IPS-NIHi7 (cell line): Measurements from ENCODE around the gene STC2.

Experiments used
- DNase-seq: peaks from one replicate; pipeline ENCODE4 v3.0.0; 2012; ENCODE audit warnings: mixed read lengths; ENCODE audit errors: extremely low spot score

Gene STC2

DNA sequence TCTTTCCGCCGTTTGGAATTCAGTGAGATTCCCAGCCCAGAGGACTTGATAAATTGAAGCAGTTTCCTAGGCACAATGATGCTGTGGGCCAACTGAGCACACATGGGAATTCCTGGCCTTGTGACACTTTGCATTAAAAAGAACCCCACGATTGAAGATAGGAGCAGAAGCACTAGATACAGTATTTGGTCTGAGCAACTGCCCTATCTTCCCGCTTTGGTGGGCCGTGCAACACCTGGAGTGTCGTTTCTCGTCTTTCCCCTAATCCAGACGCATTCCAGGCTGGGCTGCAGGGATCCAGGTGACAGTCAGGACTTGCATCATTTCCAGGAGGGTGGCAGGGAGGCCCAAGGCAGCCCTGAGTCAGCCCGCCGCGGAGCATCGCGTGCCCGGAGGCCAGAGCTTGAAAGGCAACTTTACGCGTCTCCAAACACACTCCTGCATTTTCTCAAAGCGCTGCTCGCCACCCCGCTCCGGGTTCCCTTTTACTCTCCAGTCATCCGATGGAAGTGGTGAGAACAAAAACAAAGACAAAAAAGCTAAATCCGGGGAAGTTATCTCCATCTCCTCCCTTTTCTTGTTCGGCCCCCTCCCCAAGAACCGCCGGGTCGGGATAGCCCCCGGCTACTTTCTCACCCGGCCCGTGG is 753 bp upstream of the STC2 start:
- DNase-seq: peak; percentile 50

DNA sequence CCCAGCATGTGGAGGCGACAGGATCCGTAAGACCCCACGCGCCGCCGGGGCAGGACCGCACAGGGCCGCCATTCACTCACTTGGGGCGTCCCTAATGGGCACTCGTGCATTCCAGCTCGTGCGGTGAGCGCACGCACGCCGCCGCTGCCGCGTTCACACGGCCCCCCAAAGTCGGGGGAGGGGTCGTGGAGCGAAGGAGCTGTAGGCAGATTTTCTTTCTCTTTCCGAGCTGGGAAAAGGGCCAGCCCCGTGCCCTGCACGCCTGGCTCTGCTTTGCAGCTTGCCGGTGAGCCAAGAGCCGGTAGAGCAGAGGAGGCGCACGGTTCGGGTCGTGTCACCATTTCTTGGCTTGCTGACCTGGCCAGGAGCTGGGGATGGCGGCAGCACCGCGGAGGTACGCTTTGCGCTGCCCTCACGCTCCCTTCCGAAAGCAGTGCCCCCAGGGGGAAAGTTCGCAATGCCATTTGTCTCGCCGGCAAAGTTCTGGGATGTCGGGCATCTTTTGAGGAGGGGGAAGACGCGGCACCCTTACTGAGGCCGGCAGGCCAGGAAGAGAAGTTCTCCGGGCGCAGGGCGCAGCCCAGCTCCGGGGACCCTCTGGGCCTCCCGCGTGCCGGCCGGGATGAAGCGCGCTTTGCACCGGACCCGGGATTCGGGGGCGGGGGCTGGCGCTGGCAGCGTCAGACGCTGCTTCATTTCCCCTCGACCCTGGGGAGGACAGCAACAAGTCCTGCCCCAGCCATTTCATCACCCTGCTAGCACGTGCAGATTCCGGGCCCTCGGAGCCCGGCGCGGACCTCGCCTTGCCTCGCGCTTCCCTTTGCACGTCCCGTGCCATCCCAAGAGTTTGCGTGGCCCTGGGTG is 898 bp downstream of the STC2 start:
- no peak for DNase-seq

DNA sequence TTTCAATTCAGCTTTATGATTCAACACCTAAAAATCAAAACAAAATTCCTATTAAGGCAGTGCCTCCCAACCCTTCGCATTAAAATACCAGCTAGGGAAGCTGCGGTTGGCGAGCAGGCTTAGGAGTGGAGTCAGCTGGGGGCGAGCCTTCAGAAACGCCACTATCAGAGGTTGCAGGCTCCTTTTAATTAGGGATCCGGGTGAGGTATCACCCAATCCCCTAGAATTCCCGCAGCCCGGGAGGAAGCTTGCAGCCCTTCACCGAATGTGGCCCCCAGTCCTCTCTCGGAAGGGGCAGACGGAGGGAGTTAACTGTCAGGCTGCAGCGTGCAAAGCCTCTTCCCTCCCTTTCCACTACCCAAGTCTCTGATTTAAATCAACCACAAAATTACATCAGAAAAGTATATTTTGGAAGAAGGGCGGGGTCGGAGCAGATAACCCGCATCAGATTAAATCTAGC is 1.7 kb downstream of the STC2 start:
- no peak for DNase-seq

DNA sequence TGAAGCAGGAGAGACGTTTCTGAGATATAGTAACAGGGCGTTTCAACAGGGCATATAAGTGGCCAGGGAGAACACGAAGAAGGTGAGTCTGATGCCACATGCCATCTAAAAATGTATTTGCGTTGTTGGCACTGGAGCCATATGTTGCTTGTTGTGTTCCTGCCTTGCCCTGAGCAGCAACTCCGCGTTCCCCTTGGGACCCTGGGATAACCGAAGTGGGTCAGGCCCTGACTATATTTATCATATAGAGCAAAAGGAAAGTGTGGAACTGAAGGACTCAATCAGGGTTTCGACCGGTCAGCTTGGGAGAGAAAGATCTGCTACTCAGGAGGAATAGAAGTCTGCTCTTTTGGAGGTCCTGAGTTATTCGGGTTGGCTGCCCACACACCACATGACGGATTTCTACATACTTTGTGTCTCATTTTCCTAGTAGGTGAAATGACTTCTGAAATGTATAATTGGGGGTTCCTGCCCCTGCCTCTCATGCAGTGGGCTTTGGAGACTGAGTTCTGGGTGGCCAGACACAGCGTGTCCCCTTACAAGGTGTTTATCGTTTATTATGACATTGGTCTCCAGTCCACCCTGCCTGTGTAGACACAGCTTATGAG is 3.0 kb downstream of the STC2 start:
- no peak for DNase-seq

DNA sequence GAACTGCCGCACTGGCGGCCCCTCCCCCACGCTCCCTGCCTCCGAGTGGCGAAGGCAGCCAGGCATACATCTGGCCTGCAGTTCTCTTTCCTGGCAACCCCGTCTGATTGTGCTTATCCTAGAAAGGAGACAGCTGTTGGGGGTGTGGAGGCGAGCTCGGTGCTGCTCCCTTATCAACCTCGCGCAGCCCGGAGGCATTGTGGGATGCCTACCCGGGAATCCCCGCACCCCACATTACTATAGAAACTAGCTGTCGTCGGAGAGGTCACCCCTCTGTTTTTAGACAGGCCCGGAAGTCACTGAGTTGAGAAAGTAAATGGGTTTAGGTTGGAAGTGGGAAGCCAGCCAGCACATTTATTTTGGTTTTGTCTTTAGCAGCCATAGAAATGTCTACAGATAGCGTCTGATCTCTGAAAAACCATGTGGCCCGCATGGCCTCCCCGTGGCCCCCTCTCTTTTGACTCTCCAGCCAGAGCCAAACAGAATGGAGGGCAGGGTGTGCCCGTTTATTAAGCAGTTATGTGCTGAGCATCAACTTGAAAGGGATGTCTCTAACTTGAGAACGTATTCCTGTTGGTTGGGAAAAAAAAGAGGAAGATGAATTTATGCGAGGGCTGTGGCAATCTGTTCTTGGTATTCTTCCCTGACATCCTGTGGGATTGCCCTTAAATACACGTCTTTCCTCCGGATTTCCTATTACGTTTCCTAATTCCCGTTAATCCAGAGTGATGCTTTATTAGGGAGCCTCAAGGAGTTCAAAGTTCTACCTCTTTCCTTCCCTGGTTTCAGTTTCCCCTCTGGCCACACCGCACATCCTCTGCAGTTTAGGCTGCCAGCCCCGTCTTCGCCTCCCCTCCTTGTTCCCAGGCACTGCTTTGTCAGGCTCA is 3.9 kb downstream of the STC2 start:
- no peak for DNase-seq

DNA sequence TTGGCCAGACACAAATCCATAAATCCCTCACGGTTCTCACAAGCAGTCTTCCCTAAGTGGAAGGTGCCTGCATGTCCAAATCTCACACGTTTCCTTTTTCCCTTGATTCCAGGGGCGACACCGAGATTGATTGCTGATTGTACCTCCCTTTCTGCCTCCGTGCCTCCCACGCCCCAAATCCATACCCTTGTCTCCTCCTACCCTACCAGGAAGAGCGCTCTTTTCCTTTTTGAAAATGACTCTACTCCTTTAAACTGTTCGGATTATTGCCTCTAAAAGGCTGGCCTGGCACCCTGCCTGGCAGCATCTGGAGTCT is 4.5 kb downstream of the STC2 start:
- DNase-seq: no peak

DNA sequence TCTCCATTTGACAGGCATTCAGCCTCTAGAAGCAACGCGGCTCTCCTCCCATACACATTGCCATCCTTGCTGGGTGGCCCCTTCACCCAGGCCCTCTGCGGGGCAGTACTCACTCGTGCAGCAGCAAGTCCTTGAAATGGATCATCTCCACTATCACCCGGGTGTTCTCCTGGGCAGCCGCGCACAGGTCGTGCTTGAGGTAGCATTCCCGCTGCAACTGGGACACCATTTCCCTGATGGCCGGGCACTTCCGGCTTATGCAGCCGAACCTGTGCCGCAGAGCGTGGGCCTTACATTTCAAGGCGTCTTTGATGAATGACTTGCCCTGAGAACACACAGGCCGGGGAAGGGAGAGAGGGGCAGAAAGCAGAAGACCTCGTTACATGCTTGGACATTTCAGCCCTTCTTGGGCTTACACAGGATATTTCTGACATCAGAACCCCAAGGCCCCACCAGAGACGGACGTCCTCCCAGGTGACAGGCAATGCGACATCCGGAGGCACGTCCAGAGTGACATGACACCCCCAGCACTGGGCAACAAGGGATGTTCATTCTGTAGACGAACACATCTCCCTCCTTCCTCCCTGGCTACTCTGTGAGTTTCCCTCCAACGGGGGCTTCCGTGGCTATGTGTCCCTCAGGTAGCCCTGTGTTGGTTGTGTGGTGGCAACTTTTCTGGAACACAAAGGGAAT is 5.0 kb downstream of the STC2 start:
- DNase-seq: no peak

DNA sequence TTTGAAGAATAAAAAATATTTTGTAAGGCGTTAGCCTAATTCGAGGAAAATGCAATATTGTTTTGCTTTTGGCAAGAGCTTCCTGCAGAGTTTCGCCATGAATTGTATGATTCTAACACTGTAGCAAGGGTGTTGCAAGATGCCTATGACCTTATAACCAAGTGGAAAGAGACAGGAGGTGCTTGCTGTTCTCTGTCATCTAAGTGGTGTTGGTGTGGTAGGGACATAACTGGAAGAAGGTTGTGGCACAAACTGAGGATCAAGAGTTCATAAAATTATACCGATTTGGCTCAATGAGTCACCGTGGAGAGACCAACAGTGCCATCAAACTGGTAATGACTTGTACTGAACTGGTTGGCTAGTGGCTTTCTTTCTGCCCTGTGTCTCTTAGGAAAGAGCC is 6.3 kb downstream of the STC2 start:
- DNase-seq: no peak

DNA sequence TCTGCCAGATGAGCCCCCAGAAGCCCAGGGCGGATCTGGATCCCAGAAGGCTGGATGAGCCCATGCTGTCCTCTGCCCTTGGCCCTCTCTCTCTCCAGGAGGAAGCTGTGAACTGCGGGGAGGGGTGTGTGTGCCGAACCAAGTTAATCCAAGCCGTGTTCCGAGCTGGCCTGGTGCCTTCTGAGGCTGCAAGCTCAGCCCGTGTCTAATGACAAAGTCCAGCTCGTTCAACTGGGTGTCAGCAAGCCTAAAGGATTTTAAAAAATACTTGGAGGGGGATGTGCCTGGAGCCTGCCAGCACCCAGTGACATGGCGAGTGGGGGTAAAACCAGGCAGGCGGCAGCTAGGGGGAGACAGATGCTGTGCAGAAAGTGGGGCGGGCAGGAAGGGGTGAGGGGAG is 8.0 kb downstream of the STC2 start:
- no peak for DNase-seq

DNA sequence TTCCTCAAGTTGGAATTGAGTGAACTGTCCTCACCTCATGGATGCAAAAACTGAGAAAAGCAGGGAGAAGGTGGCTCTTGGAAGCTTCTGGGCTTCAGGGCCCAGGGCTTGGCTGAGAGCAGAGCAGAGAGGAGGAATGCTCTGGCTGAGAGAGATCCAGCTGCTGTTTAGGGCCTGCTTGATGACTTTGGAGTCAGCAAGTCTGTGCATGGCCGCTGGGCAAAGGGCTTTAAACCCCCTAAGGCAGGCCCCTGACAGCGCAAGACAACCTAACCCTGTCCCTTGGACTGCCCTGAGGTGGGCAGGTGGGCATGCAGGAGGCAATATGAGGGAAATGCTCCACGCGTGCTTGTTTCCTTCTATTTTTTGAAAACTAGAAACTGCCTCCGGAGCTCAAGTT is 8.6 kb downstream of the STC2 start:
- no peak for DNase-seq

DNA sequence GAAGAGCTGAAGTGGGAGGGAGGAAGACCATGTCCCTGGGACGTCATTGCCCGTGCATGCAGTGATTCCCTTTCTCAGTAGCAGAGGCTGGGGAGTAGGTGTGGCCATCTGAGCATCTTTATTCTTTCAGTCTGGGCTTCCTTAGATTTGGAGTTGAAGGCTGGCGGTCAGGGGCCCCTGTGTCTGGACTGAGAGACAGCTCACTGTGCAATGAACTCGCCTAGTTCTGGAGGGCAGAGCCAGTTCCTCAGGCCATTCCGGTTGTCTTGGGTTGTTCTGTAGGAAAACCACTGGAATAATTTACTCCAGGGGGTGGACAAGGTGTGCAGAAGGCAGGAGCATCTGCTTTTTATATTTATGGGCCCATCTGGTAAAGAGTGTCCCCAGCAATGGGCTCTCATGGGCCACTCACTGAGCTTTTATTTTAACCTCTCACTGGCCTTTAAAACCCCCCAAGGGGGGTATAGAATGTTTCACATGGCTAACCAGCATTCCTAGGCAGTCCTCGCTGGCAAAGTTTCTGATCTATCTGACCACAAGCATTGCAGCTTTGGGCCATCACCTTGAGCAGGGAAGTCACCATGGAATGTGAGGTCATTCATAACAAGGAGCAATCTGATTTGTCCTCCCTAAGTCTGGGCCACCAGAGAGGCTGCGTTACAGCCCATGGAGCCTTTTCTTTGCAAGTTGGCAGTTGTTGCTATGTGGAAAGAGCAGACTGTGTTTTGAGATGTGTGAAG is 9.2 kb downstream of the STC2 start:
- no peak for DNase-seq

DNA sequence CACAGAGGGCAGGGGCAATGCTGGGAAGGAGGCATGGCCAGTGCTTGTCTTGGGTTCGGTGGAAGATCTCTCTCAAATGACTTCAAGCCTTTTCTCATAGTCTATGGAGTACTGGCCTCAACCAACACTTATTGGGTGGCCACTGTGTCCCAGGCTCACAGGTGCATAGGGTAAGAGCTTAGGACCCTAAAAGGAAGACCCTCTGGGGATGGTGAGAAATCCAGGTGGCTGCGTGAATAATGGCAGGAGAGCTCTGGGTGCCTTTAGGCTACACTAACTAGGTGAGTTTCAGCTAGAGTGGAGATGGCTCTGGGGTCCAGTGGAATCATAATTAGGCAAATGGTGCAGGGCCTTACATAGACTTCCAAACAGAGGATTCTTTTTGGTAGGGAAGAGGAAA is 9.9 kb downstream of the STC2 start:
- no peak for DNase-seq

DNA sequence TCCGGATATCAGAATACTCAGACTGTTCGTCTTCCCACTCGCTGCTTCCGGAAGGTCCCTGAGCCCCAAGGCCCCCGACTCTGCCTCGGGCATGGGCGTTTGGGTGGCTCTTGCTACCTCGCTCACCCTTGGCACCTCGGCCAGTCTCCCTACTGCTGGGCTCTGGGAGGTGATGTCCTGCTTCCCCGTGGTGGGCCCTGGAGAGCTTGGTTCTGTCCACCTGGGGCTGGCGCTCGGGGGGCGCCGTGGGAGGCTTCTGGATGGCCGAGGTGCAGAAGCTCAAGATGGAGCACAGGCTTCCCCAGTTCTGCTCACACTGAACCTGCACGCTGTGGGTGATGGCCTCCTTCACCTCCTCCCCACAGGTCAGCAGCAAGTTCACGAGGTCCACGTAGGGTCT is 10.4 kb downstream of the STC2 start:
- no peak for DNase-seq

DNA sequence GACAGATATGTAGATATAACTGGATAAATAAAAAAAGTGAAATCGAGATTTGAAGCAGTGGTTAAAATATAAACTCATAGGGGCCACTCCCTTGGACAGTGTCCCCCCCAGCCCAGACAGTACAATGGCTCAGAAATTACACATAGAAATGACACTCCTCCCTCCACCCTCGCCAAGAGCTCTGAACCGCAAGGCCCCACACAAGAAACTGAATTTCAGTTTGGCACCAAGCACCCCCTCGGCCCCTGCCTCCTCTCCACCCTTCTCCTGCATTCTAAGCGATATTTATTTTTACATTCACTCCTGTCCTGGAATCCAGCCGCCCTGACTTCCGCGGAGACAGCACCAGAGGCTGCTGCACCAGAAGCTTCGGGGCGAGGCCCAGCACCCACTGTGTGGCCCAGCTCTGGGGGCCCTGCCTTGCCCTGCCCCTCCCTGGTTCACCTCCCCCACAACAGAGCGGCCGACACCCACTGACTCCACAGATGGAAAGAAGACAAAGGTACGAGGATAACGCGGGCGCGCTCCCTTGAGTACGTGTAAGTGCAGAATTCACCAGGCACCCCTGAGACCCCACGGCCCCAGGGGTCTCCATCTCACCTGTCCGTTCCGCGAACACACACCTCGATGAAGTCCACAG is 11.0 kb downstream of the STC2 start:
- no peak for DNase-seq

DNA sequence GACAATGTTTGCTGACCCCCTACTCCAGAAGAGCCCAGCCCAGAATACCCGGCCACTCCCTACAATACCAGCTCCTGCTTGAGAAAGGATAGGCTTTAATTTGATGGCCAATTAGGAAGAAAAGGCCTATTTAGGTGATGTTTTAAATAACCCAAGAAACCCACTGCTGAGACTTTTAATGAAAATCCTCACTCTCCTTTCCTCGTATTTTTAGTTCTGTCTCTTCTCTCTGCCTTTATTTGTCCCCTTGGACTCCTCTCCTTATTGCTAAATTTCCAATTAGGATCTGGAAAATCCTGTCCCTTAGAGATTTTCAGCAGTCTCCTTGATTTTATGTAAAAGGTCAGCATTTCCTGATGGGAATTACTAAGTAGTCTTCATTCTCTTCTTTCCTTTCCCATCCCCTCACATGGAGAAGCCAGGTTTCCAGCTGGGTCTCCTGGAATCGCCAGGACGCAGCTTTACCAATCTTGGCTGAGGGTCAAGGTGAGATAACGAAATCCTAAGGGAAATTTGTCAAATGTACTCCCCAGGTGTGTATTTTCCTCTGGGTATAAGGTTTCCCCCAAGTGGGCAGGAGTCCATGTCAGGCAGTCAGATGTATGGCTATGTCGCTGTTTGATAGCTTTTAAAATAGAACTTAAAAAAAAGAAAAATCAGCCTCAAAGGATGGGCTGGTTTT is 11.7 kb downstream of the STC2 start:
- no peak for DNase-seq

DNA sequence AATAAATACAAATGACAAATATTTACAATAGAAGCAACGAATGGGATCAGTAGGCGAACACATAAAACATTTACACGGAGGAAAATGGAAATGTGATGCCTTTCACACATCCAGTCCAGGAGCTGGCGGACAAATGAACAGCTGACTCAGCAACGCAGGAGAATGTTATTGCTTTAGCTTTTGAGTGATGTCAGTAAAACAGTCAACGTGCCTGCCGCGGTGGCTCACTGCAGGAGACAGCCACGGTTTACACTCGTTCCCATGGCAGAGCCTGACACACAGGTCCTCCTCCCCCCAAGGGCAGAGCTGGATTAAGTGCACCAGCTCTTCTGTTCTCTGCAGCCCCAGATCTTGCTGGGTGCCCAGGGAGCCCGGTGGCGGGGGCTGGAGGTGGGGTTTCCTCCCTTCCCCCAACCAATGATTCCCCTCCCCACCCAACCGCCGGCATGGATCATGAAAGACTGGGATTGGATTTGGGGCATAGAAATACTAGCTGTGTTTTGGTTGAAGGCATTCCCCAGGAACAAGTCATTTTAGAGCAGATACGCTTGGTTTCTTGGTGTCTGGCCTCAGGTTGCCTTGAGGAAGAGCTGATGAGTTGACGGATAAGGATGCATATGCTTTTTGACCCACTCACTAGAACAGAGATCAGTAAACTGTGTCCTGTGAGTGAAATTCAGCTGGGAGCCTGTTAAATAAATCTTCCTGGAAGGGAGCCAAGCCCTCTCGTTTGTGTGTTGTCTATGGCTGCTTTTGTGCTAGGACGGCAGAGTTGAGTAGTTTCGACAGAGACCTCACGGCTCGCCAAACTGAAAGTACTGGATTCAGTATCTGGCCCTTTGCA is 12.5 kb downstream of the STC2 start:
- DNase-seq: no peak

DNA sequence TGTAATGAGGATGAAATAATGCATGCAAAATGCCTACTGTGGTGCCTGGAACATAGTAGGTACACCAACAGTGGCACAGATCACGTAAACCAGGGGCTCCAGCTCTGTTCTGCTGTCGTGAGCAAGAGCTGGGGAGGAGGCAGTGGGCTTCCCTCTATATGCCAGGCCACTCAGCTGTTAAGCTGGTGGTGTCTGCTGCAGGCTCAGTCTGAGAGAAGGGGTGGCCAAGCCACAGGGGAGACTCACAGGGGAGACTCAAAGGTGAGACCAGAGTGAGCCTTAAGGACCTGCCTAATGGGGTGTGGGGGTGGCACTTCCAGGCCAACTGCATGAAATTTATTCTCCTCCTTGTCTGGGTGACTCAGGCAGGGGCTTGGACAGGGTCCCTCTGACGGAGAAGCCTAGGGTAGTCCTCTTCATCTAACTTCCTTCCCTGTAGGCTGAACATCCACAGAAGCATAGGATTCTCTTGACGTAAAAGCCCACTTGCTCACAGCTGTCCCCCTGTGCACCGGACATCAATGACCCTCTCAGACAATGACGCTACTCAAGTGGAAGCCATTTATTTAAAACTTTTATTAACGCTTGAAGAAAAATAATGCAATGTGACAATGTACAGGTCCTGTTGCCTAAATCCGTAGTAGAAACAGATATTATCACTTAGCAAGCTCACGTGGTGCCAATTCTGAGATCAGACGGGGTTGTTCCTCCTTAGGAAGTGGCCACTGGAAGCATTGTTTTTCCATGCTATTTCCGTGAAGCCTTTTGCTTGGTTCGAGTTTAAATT is 13.9 kb downstream of the STC2 start:
- DNase-seq: no peak

DNA sequence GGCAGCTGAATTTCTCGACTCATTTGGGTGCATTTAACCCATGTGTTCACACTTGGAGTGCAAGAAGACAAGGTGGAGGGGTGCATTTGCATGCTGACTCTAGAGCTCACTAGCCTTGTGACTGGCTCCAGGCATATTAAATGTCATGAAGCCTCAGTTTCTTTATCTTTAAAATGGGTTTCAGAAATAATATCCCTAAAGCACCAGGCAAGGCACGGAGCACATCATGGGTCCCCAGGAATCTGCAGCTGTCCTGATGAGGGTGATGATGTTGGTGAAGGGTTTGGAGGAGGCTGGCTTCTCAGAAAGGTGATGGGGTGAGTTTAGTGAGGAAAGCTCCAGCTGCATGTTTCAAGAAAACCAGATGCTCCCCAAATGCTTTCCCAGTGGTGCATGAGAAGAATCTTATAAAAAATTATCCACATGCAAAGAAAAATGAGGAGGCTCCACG is 14.8 kb downstream of the STC2 start:
- no peak for DNase-seq
